Tibial nerve (tissue), 4 donors: ENCODE measurements around the gene GABPA.

Source experiments
- CTCF ChIP-seq, 5 experiments: fragments of 200-600 bp in 3 of 5; fragments of 450-650 bp in 2 of 5; sonication (generic) in 3 of 5; IDR thresholded peaks; one replicate each; pipeline ENCODE4 v1.5.1; 2016 to 2019; ENCODE audit warnings: antibody characterized with exemption in 5 of 5, mild to moderate bottlenecking in 3 of 5, moderate library complexity in 2 of 5
- EP300 ChIP-seq, 2 donors: sonication (generic); formaldehyde crosslinking; IDR thresholded peaks; one replicate each; pipeline ENCODE4 v1.6.1; 2017; ENCODE audit warnings: antibody characterized with exemption in 2 of 2, mild to moderate bottlenecking in 1 of 2
- POLR2A ChIP-seq, 2 donors: fragments of 450-650 bp; IDR thresholded peaks; one replicate each; pipeline ENCODE4 v1.6.1; 2017; ENCODE audit warnings: antibody characterized with exemption in 2 of 2, mild to moderate bottlenecking in 2 of 2, moderate library complexity in 2 of 2

- TF ChIP-seq CTCF (IDR thresholded peaks at IDR 0.05): no peak
- TF ChIP-seq EP300 (IDR thresholded peaks at IDR 0.05): no peak
- no peak for TF ChIP-seq POLR2A (IDR thresholded peaks at IDR 0.05)
Observed at GRCh38 chr21:25750085-25750484, 15.3 kb downstream of the GABPA start.
